Activated CD4-positive, alpha-beta T cell treated with anti-CD3 and anti-CD28 coated beads, Interleukin-2, amount 50 U/mL, for 16 hours (primary cell): ENCODE measurements around the gene CDC27.
"Not testable (repeated sequence)": the region's sequence is repeated elsewhere in the genome, so short reads cannot be mapped to it uniquely, and the experiment has no call there.

Experiments
- DNase-seq: peaks from one replicate; pipeline ENCODE4 v3.0.0-alpha.2; 2020

The CDC27 gene

DNA sequence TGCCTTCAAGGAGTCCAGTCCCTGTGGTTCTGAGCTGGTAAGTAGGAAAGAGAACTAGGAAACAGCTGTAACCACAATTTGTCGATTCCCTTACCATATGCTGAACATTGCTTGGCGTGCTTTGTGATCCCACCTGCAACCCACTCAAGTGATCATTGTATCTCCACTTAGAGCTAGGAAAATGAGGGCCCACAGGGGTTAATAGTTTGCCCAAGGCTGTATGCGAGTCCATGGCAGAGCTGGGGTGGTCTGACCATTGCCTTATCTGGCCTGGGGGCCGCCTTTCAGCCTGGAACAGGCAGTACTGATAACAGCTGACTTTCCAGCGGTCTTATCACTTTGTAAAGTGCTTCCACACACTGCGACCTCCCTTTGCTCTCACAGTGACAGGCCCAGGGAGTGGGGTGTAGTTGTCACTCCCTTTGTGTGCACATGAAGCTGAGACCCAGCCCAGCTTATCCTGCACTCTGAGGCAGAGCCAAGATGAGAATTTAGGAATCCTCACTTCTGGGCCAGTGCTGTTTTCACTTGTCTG, 29.9 kb upstream of the CDC27 start:
- DNase-seq: no peak

DNA sequence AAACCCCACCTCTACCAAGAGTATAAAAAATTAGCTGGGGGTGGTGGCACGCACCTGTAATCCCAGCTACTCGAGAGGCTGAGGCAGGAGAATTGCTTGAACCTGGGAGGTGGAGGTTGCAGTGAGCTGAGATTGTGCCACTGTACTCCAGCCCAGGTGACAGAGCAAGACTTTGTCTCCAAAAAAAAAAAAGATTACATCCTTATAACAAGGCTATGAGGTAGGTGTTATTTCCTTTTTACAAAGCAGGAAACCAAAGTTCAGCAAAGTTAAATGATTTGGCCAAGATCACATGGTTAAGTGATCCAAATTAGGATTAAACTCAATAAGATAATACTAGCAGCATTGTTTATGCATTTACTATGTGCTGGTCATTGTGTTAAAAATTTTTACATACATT, 28.2 kb upstream of the CDC27 start:
- DNase-seq: peak; percentile 52

DNA sequence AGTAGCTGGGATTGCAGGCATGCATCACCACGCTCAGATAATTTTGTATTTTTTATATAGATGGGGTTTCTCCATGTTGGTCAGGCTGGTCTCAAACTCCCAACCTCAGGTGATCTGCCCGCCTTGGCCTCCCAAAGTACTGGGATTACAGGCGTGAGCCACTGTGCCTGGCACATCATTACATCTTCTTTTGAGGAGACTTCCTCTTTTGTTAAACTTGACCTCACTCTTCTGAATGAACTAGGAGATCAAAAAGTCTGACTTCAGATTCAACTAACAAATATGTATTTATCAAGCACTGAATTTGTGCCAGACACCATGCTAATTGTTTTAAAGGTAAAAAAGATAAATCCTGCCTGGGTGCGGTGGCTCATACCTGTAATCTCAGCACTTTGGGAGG, 27.7 kb upstream of the CDC27 start:
- not testable (repeated sequence) for DNase-seq

DNA sequence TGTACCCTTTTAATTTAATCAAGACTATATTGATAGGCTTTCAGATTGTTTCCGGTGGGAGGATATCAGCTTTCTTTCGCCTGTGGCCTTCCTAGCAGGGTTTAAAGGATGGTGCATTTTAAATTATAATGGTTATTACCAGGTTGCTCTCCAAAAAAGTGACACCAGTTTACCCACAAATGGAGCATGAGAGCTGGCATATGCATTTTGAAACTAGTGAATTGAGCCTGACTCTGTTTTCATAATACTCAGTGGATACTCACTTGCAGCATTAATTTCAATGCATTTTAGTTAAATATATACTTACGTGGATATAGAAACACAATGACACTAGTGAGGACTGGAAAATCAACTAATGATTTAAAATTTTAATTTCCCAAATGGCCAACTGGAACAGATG, 25.8 kb upstream of the CDC27 start:
- peak; percentile 46 for DNase-seq

DNA sequence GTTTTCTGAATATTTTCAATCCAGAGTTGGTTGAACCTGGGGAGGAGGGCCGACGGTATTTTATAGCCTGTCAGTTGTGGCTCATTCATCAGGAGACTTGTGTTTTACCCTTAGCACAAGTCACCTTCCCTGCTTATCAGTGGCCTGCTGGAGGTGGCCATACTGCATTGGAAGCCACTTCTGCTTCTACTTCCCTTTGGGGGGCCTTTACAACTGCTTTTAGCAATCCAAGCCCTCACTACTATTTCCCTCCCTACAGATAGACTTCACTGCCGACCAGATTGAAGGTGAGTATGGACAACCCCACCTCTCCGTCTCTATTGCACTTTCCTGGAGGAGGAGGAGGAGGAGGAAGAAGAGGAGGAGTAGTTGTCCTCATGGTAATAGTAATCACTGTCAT, 24.4 kb upstream of the CDC27 start:
- no peak for DNase-seq

DNA sequence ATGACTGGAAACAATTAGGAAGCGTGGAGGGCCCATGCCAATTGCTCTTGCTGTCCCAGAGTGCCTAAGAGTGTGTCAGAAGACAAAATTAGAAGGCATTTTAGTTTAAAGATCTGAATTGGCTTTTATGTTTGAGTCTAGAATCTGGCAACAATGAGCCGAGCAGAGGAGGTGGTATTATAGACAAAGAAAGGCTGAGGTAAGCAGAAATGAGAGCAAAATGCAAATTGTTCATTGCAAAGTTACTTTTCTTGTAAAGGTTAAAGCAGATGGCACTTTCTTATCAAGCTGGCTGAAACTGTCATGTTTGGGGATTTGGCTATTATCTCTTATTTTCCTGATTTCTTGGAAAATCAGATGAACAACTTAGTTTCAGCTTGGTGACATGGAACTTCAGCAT, 23.4 kb upstream of the CDC27 start:
- DNase-seq: no peak

DNA sequence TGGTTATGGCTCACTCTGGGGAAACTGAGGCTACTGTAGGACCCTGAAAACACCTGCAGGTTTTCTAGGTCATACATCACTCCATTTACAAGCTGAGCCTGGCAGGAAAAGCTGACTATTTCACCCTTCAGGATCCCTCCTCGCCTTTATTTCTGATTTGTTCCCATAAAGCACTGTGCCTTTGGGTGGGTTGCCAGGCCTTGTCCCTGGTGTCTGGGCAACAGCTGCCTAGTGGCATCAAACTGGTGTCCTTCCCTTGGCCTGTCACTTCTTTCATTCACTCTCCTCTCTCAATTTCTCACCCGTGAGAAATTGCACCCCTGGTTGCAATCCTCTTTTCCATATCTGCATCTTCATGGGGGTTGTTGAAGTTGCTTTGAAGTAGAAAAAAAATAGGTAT, 21.7 kb upstream of the CDC27 start:
- no peak for DNase-seq

DNA sequence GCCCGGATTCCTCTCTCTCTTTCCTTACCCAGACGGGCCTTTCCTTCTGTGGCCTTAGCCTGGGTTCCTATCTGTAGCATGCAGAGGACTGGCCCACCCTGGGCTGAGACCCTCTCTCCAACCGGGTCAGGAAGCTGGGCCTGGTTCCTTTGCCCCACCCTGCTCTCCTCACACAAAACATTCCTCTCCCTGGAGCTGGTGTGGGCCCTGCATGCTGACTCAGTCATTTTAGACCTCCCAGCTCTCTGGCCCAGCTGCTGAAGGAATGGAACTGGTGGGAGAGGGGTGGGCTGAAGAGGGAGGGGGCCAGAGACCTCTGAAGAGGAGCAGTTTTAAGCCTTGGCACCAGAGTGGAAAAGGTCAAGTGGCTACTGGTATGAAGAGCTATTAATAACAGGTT, 21.0 kb upstream of the CDC27 start:
- no peak for DNase-seq

DNA sequence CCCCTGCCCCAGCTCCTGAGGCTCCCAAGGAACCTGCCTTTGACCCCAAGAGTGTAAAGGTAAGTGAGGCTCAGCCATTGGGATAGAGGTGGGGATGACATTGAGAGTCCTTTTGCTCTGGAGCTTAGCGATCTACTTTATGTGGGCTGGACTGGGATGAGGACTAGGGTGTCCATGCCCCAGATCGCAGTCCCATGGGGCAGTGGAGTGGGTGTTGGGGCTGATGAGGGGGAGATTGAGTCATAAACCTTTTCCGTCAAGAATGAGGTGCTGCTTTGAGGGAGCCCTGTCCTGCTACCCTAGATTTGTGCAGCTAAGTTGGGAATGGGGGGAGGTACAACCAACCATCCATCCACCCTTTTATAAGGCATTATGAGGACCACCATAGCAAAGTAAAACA, 20.4 kb upstream of the CDC27 start:
- DNase-seq: no peak

DNA sequence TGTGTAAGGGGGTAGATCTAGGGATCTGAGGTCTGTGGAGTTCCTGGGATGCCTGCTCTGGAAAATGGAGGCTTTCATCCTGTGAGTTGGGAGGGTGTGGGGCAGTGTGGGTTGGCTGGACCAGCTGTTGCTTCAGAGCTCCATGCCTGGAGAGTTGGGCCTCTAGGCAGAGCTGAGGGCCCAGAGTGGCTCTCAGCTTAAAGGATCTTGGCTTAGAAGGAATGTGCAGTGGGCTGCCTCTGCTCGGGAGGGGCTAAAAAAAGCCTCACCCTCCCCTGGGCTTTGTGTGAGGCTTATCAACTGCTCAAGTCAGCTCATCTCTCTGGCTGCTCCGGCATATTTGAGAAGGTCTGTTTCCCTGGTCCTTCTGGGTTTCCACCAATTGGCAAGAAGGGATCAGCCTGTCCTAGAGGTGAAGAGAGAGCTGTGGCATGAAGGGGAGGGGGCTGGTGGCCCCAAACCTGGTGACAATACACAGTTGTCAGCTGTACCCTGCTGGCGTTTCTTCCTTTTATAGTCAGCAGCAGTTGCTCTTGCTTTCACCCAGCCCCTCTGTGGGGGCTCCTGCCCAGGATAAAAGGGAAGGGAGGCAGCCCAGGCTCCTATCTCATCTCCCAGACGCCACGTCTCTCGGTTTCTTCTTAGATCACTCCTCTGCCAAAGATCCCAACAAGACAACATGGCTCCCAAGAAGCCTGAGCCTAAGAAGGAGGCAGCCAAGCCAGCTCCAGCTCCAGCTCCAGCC, 19.8 kb upstream of the CDC27 start, which contains the start of gene MYL4:
MYL4 (plus strand) TSS at position 605 of the 745 bp plus-strand sequence; CDS start at position 680, 75 bp downstream.
- DNase-seq: no peak

DNA sequence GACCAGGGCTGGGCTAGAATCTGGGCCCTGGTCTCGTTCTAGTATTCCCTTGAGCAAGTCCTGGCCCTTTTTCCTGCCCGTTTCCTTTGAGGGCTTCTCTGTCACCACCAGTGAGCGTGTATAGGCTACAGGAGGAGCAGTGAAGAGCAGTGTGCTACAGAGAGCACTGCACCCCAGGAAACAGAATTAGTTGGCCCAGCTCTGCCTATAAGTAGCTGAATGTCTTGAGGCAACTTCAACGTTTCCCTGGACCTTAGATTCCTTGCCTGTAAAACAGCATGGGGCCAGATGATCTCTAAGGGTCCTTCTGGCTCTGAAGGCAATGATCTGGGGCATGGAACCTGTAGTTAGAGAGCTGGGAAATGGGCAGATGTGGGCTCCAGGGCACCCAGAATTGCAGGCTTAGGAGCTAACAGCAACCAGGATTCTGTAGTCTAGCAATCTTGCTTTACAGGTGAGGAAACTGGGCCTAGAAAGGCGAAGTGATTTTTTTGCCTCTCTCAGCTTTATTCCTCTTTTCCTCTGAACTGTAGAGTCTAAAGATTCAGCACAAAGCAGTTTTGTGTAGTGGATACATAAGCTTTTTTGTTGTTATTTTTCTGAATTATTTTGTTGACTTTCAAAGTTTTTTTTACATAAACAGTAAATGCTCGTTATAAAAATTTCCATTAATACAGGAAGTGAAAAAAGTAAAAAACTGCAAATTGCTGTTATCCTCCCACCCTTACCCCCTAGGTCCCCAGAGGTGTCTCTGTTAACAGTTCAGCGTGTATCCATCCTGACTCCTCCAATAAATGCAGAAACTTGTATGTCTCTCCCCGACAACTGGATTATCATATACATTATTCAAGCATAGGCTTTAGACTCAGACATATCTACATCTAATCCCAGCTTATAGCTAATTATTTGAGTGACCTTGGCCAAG, 18.3 kb upstream of the CDC27 start:
- DNase-seq: no peak

DNA sequence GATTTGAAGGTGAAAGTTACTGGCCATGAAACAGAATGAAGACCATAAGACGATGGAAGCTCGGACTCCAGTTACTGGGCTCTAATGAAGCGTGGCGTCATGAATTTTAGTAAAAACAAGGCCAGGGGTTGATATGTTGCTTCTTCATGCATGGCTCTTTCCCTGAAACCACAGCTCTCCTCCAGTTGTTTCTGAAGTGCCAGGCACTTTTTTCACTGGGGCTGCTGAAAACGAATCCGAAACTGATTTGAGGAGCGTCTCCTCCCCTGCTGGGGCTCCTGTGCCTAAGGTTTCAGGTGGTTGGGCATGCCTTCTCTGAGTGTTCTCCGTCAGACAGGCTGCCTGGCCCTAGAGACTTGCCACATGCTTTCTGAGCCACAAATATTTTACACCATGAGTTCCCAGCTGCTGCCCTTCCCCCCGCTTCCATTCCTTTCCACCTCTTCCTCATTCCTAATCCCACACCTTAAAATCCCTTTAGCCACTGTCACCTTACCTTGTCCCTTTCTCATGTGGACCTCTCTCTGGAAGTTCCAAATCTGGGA, 16.4 kb upstream of the CDC27 start:
- DNase-seq: peak; percentile 87

DNA sequence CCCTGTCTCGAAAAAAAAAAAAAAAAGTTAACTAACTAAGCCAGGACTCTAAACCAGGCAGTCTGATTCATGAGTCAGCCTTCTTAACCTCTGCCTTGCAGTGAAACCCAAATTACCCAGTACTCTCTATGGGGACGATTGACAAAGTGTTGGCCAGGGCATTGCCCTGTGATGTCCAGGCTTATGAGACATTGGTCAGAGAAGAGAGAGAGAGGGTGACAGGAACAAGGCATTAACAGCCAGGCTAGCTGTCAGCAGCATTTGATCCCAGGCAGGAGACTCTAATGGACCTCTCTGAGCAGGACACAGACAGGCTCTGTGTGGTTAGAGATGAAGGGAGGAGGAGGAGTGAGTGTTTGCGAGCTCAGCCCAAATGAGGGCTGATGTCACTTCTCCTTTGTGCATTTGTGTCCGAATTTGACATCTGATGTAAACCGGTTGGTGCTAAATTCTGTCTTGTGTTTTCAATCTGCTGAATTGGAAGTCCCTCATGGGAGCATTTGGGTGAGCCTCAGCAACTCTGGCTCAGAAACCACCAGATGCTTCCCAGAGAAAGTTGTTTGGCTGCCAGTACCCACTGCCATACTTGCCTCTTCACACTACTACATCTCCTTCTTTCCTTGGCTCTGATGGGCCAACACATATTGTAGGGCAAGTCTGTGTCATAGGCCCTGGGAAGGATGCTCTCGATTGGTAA, 15.8 kb upstream of the CDC27 start:
- peak; percentile 63 for DNase-seq

DNA sequence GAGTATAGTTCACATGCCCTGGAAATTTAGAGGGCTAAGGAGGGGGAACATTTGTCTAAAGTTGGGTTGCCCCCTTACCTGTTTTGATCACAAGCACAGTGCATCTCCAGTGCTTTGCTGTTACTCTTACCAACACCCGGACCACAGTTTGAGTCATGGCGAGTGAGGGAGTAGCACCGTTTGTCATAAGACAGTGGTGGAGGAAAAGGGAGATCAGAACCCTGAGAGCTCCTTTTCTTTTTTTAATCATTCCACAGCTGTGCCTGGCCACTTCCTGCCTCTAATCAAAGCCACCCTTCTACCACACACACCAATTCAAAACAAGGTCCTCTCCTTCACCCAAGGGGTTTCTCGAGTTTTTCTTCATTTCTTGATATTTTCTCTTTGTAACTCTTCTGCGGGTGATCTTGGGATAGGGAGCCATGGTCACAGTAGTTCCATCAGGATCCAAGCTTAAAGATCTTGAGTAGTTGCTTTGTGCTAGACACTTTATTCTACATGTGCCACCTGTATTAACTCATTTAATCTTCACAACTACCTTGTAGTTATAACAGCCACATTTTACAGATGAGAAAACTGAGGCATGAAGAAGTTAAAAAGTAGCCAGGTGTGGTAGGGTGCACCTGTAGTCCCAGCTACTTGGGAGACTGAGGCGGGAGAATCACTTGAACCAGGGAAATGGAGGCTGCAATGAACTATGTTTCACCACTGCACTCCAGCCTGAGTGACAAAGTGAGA, 15.1 kb upstream of the CDC27 start:
- peak; percentile 85 for DNase-seq

DNA sequence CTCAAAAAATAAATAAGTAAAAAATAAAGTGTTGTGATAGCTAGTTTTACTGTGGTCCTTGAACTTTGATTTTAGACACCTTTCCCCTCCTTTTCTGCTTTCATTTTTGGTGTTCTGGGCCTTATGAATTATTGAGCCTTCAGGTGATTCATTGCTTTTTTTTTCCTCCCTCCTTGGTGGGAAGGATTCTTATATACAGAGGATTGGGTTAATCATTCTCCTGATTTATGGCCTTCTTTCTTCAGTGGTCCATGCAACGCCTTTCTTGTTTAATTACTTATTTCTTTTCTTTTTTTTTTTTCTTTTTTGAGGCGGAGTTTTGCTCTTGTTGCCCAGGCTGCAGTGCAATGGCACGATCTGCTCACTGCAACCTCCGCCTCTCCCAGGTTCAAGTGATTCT, 12.1 kb upstream of the CDC27 start:
- no peak for DNase-seq

DNA sequence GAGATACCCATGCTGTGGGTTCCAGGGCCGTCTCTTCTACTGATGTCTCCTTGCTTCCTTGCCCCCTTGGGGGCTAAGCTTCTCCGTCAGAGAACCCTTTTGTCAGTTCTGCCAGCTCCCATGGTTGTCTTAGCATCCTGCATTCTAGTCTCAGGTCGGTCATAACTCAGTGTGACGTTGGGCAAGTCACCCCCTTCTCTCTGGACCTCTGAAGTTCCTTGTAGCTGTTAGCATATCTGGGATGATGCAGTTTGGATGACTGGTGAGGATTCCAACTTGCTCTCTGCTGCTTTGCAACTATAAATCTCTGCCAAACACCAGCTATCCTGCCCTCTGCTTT, 11.2 kb upstream of the CDC27 start:
- DNase-seq: no peak

DNA sequence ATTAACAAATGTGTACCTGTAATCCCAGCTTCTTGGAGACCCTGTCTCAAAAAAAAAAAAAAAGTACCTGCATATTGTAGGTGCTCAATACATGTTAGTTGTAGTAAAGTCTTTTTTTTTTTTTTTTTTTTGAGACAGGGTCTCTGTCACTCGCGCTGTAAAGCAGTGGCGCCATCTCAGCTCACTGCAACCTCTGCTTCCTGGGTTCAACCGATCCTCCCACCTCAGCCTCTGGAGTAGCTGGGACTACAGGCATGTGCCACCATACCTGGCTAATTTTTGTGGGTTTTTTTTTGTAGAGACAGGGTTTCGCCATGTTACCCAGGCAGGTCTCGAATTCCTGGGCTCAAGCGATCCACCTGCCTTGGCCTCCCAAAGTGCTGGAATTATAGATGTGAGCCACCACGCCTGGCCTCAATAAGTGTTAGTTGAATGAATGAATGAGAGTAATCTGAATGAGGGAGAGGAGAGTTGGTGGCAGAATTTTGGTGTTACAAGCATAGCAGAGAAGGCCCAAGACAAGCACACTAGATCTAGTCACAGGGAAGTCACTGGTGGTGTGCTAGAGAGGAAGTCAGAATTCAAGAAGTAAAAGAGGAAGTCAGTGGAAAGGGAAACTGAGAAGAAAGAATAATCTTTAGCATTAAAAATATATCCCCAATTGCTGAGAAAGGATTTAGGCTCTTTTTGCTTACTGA, 10.7 kb upstream of the CDC27 start:
- DNase-seq: no peak

DNA sequence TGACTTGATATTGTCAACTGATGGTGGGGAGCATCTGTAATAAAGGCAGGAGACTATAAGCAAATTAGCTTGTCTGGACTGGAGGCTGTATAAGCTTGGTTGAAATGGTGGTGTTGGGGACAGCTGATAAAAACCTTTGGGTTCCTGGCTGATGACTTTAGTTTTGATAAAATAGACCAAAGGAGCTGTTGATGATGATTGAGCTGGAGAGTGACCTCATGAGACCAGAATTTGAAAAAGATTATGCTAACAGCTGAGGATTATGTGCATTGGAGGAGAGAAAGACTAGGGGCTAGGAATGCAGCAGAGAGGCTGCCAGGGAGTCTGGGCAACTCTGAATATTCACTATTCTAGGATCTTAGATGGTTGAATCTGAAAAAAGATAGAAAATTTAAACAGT, 8.7 kb upstream of the CDC27 start:
- no peak for DNase-seq

DNA sequence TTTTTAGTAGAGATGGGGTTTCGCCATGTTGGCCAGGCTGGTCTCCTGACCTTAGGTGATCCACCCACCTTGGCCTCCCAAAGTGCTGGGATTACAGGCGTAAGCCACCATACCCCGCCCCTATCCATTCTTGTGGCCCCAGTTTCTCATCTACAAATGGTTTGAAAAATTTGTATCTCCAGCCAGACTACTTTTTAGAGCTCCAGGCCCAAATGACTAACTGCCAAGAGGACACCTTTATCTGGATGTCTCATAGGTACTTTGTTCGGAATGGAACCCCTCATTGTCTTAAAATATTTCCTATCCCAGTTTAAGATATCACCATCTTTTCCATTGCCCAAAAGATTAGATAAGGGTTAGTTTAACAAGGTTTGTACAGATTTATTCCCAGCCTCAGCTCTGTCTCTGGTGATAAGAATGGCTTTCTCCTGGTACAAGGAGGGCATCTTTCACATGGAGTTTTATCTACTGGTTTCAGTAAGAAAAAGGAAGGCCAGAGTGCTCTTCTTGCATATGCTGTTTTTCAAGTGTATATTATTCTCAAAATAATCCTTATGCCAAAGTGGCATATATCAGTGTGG, 4.9 kb upstream of the CDC27 start:
- no peak for DNase-seq

DNA sequence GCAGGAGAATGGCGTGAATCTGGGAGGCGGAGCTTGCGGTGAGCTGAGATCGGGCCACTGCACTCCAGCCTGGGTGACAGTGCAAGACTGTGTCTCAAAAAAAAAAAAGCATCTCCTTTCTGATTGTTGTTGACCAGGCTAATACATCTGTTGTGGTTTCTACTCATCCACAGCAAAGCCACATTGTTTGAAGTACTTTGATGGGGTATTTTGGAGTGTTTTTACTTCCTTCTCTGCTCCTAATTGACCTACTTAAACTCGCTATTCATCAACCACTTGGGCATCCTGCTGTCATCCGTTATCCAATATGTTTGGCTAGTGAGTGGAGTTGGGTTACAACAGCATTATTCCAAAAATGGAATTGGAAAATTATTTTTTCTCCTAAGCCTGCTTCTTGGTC, 3.5 kb upstream of the CDC27 start:
- no peak for DNase-seq

DNA sequence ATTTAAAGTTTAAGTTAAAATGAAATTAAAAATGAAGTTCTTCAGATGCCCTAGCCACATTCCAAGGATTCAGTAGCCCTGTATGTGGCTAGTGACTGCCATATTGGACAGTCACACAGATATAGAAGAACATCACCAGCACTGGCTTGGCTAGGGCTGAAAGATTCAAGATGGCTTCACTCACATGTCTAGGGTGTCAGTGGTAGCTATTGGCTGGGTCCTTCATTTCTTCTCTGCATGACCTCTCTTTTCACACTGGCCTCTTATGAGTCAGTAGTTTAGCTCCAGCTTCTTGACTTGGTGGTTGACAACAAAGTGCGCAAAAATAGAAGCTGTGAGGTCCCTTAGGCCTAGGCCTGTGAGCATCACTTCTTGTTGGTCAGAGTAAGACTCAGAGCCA, 1.7 kb upstream of the CDC27 start:
- no peak for DNase-seq
